Forelimb muscle (tissue), 1 donor: Measurements from ENCODE around the gene PYM1. TPM values are rescaled to one million over a fixed set of nuclear protein-coding genes. Genes with fewer than 3 reads are reported as not detected.
"Not testable (repeated sequence)": the region's sequence is repeated elsewhere in the genome, so short reads cannot be mapped to it uniquely, and the experiment has no call there.

Experiments
- DNase-seq: peaks from one replicate; pipeline ENCODE4 v3.0.0-alpha.2; 2013; ENCODE audit warnings: low read depth
- polyA plus RNA-seq: library from polyadenylated mRNA; unstranded; fragments of 120-200 nt; gene quantifications from one replicate; pipeline ENCODE4 v1.2.1, GENCODE V29; 2013; ENCODE audit not compliant: insufficient read length

PYM1 gene
- polyA plus RNA-seq, 1 donor, result 17.9 TPM

DNA sequence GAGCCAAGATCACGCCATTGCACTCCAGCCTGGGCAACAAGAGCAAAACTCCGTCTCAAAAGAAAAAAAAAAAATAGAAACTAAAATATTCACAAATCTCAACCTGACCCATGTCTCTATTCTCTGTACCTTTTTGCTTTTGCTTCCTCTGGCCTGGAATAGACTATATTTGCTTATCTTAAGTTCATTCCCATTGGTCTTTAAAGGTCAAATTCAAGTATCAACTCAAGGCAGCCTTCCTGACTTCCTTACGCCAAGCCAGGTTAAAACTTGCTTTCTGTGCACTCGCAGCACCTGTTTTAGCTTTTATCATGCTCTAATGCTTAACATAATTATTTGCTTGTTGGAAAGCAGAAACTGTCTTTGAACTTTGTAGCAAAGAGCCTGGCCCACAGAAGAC, 14.8 kb downstream of the PYM1 start:
- no peak for DNase-seq

DNA sequence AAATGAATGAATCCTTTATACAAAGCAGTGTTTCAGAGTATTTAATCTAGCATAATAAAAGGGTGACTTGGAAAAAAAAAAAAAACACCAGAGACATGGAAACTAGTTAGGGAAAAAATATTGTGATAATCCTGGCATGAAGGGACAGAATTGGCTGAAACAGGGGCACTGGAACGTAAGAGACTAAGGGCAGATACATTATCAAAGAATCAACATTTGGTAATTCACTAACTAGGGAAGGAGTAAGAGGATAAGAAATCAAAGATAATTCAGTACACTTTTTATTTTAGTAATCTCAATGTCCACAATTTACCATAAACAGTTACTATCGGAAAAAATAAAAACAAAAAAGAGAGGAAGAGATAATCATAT, 18.2 kb downstream of the PYM1 start:
- no peak for DNase-seq

DNA sequence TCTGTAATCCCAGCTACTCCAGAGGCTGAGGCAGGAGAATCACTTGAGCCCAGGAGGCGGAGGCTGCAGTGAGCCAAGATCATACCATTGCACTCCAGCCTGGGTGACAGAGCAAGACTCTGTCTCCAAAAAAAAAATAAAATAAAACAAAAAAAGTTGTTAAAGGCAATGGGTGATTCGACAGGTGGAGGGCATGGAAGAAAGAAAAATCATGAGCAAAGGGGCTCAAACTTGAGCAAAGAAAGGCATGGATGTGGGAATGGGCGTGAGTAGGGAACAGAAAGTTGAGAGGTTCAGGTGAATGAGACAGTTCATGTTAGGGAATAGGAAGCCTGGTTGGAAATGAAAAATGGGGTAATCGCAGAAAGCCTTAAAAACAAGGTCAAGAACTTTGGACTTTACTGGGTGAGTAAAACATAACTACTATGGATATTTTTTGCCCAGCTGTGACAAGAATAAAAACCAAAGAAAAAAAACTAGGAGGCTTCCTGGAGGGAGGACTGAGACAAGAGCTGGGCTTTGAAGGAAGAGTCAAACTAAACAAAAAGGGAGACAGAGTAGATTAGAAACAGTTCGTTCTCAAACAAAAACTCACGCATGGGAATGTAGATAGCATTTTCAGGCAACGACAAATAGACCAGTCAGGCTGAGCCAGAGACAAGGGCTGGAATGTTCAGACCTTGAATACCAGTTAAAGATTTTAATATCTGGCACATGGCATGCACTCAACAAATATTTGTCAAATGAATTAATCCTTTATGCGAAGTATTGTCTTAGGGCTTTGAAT, 18.8 kb downstream of the PYM1 start:
- DNase-seq, result no peak

DNA sequence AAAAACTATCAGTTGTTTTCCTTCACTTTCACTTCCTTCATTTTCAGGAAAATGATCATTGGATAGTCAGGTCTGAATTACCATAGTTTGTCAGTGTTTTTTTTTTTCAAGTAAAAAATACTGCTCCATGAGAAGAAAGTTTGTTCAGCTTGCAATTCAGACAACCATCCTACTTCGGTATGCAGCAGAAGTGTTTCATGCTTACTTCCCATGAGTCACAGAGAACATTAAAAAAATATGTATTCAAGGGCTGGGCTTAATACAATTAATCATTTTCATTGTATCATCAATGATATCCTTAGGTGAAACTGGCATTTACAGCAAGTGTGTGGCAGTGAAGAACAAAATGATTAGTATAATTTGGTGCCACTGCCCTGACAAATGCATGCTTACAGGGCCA, 21.6 kb downstream of the PYM1 start:
- DNase-seq, result no peak

DNA sequence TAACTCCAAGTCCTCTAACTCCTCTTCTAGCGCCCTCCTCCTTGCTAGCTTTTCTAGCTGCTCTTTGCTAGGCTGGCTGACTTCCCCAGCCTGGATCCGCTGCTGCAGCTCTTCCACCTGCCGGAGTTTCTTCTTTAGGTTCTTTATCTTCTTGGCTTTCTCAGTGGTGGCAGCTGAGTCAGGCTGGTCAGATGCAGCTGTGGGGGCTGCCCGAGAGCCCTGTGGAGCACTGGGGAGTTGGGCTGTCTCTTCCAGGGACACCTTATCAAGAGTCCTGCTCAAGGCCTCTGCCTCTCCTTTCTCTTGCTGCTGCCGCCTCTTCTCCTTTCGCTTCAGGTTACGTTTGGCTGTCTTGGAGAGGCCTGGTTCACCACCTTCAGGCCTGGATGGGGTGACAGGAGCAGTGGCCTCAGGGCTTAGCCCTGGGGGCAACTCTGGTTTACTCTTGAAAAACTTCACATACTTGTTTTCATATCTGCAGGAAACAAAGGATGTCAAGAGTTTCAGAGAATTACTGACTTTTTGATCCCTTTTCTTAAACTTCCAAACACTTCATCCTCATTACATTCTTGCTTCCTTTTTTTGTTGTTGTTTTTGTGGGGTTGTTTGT, 25.7 kb downstream of the PYM1 start:
- no peak for DNase-seq

DNA sequence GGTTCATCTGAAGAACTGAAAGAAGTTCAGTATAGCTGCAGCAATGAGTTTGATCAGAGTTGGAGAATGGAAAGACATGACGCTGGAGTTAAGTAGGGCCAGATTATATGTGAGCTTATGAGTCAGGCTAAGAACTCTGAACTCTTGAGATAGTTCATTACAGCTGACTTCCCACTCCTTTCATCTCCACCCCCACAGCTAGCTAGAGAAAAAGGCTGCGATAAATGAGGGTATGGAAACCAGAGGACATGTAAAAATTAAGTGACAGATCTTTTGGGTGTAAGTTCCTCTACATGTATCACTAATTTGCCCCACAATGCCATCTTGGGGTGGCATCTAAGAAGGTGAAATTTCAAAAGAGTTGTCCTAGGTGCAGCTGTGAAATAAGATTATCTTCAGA, 28.6 kb downstream of the PYM1 start:
- DNase-seq, result no peak

DNA sequence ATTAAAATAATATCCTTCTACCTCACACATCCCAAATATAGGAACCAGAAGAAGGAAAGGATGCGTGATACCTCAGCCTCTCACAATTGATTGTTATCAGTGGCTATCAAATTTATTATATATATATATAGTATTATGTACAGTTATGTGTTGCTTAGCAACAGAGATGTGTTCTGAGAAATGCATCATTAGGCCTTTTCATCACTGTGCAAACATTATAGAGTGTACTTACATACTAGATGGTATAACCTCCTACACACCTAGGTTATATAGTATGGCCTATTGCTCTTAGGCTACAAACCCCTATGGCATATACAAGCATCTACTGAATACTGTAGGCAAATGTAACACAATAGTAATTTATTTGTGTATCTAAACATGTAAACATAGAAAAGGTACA, 34.0 kb downstream of the PYM1 start:
- DNase-seq, result no peak

DNA sequence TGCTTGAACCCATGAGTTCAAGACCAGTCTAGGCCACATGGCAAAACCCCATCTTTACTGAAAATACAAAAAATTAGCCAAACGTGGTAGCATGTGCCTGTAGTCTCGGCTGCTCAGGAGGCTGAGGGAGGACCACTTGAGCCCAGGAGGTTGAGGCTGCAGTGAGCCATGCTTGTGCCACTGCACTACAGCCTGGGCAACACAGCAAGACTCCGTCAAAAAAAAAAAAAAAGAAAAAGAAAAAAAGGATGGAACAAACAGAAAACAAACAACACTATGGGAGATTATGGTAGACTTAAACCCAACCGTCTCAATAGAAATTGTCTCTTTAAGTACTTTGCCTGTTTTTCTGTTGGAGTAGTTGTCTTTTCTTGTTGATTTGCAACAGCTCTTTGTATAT, 36.4 kb downstream of the PYM1 start:
- DNase-seq, result no peak

DNA sequence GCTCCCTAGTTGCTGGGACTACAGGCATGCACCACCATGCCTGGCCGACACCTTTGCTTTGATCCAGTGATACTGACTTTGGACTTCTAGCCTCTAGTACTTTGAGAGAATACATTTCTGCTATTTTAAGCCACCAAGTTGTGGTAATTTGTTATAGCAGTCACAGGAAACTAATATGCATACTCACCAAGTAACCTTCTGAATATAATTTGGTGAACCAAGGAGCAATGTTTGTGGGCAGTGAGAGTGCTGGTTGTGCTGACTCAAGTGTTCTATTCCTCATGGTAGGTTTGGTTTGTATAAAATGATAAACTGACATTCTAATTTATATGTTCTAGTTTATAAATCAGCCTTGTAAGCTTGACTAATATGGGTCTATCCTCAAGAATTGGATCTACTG, 42.6 kb downstream of the PYM1 start:
- no peak for DNase-seq

DNA sequence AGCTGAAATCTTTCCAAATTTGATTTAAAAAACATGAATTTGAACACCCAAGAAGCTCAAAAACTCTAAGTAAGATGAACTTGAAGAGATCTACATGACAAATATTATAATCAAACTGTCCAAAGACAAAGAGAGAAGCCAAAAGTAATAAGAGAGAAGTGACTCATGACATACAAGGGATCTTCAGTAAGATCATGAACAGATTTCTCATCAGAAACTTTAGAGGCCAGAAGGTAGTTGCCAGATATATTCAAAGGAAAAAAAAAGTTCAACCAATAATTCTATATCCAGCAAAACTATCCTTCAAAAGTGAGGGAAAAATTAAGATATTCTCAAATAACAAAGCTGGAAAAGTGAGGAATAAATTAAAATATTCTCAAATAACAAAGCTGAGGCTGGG, 49.9 kb downstream of the PYM1 start:
- DNase-seq, result no peak

DNA sequence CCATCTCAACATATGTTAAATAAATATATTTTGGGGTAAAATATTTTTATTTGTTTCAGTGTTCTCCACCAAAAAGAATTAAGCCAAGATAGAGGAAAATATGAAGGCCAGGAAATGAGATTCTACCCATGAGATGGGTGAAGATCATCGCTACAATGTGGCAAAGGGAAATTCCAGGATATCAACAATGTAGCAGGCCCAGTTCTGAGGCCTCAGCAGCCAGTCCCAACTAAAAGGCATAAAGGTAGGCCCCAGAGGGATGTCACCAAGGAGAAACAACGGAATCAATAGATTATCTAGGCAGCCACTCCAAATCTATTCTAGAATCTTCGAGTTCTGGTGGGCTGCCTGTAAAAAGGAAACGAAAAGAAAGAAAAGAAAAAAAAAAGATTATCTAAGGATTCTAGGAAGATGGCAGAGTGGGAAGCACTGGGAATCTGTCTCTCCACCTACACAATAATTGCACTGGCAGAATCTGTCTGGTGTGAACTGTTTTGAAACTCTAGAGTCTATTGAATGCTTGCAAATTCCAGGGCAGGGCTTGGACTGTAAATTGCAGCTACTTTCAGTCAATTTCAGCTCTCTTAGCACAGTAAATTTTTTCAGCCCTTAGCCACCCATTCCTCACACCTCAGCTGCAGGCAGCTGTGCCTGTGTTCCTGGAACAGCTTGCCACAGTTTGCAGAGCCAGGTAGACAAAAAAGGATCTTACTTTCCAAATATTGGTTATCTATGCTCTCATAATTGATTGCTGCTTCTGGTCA, 51.8 kb downstream of the PYM1 start:
- no peak for DNase-seq

DNA sequence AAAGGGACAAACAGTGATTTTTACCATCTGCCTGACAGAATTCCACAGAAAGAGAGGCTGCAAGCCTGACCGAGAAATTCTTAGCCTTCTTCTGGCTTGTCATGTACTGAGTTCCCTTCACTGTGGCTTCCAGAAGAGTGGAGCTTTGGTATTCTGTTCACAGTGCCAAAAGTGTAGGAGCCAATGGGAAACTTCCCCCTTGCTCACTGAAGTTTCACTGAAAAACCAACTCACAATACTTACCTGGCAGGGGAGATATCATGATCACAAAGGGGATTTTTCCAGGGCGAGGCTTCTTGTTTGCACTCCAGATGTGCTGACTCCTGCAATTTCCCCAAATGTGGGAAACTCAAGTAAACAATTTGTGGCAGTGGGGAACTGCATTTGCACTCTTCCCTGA, 53.3 kb downstream of the PYM1 start:
- no peak for DNase-seq

DNA sequence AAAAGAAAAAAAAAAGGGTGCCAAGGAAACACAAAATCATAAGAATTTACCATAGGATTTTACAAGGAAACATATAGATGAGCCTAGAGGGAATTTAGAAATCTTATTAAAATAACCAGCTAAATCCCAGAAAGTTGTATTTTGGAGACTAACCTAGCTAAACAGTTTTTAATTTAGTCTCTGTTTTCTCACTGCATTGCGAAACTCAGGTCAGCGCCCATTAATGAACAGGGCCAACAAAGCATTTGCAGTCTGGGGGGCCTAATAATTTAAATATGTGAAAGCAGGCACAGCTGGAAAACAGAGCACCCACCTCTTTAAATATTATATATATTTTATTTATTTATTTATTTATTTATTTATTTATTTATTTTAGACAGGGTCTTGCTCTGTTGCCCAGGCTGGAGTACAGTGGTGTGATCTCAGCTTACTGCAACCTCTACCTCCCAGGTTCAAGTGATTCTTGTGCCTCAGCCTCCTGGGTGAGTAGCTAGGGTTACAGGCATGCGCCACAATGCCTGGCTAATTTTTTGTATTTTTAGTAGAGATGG, 61.2 kb downstream of the PYM1 start:
- DNase-seq, result not testable (repeated sequence)

DNA sequence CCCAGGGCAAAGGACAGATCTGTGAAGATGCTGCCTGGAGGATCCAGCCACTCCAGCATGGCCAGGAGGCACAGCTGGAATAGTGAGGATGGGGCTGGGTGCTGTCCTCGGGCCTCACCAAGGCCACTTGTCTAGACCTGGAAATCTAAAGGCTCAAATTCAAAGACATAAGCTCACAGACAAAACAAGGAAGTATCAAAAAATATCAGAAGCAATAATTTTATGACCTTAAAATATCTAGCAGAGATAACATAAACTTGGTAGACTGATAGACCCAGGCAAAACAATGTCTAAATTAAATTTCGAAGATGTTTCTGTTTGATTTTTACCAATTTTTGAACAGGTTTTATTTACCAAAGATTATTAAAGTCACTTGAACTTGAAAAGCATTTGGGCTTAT, 62.4 kb downstream of the PYM1 start:
- DNase-seq, result no peak

DNA sequence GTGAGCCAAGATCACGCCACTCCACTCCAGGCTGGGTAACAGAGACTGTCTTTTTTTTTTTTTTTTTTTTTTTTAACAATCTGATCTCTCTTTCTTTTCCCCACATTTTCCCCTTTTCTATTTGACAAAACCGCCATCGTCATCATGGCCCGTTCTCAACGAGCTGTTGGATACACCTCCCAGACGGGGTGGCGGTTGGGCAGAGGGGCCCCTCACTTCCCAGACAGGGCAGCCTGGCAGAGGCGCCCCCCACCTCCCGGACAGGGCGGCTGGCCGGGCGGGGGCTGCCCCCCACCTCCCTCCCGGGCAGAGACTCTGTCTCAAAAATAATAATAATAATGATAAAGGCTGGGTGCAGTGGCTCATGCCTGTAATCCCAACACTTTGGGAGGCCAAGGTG, 64.8 kb downstream of the PYM1 start:
- DNase-seq, result not testable (repeated sequence)

DNA sequence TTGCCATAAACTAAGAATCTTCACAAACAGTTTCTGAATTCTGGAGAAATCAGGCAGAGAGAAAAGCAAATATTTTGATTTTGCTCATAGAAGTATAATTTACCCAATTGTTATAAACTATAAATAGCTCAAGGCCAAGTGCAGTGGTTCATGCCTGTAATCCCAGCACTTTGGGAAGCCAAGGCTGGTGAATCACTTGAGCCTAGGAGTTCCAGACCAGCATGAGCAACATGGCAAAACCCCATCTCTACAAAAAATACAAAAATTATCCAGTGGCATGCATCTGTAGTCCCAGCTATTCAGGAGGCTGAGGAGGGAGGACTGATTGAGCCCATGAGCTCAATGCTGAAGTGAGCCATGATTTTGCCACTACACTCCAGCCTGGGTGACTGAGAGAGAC, 65.4 kb downstream of the PYM1 start:
- DNase-seq, result no peak

DNA sequence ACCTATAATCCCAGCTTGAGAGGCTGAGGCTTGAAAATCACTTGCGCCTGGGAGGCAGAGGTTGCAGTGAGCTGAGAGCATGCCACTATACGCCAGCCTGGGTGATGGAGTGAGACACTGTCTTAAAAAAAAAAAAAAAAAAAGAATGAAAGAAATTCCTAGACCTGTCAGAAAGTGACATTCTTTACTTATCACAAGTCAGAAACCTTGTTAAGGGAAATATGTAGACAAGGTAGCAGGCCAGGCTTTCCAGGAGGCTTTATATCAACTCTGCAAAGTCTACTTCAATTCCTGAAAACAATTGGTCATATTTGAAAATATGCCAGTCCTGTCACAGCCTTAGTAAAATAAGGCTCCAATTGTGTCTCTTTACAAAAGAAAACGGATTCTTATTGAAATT, 65.8 kb downstream of the PYM1 start:
- DNase-seq, result no peak

DNA sequence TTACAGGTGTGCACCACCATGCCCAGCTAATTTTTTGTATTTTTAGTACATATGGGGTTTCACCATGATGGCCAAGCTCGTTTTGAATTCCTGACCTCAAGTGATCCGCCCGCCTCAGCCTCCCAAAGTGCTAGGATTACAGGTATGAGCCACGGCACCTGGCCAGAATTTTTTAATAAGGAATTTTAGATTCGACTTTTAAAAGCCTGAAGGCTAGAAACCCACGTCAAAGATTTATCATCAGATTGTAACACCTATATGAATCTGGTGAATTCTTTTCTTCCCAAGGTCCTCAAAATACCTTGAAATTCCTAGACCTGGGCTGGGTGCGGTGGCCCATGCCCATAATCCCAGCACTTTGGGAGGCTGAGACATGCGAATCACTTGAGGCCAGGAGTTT, 66.3 kb downstream of the PYM1 start:
- DNase-seq, result no peak

DNA sequence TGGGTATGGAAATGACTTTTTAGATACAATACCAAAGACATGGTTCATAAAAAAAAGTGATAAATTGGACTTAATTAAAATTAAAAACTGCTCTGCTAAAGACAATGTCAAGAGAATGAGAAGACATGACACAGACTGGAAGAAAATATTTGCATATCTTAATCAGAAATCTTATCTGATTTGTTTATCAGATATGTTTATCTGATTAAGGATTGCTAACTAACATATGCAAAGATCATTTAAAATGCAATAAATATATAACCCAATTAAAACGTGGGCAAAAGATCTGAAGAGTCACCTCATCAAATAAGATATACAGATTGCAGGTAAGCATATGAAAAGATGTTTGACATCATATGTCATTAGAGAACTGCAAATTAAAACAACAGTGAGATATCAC, 75.0 kb downstream of the PYM1 start:
- no peak for DNase-seq
